Left renal cortex interstitium (tissue), 4 donors: Measurements from ENCODE around the gene POPDC3. TPM values are rescaled to one million over a fixed set of nuclear protein-coding genes. Genes with fewer than 3 reads are reported as not detected.
A peak's percentile ranks its signal among the peaks of the same experiment; 100 is the strongest.
"Not testable (repeated sequence)": the region's sequence is repeated elsewhere in the genome, so short reads cannot be mapped to it uniquely, and the experiment has no call there.

ENCODE experiments used
- DNase-seq, 4 donors: peaks; one replicate each; pipeline ENCODE4 v3.0.0-alpha.2; 2013; ENCODE audit warnings: low read depth in 4 of 4, low spot score in 2 of 4, missing footprints in 1 of 4
- polyA plus RNA-seq, 4 donors: library from polyadenylated mRNA; unstranded; fragments of 120-200 nt; gene quantifications; one replicate each; pipeline ENCODE4 v1.2.1, GENCODE V29; 2013; ENCODE audit not compliant: insufficient read length in 4 of 4

Gene POPDC3, protein sequence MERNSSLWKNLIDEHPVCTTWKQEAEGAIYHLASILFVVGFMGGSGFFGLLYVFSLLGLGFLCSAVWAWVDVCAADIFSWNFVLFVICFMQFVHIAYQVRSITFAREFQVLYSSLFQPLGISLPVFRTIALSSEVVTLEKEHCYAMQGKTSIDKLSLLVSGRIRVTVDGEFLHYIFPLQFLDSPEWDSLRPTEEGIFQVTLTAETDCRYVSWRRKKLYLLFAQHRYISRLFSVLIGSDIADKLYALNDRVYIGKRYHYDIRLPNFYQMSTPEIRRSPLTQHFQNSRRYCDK
- under 1 TPM; 0.25 to 0.43 (median 0.31) TPM for polyA plus RNA-seq

GRCh38 chr6:105179244-105180065 is at the start of gene POPDC3:
Gene POPDC3 (minus strand): TSS chr6:105180014. CDS start chr6:105161909, 18,105 bp downstream.
- DNase-seq: peak in 1 of 4 donors; percentile 18

DNA sequence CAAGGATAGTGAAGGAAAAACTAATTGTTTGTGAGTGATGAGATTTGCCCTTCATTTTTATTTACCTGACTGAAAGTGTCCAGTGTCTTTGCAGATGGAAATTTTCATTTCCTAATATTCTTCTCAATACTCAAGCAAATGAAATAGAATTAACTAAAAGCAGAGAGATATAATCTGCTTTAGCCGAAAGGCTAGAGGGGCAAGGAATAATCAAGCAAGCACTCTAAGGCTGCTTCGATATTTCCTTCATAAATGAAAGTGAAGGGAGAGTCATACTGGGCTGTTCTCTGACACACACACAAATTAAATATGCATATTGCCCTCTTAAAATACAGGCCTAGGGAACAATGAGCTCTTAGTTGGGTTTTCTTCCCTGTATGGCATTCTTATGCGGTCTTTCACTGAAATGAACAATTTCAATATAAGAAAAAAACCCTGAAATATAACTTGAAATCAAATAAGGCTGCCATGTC is 47.5 kb upstream of the POPDC3 start:
- DNase-seq: no peak

GRCh38 chr6:105226598-105227294 is 46.9 kb upstream of the POPDC3 start:
- DNase-seq: no peak

GRCh38 chr6:105223242-105223641 is 43.4 kb upstream of the POPDC3 start:
- DNase-seq: no peak

GRCh38 chr6:105221219-105221618 is 41.4 kb upstream of the POPDC3 start:
- not testable (repeated sequence) for DNase-seq

DNA sequence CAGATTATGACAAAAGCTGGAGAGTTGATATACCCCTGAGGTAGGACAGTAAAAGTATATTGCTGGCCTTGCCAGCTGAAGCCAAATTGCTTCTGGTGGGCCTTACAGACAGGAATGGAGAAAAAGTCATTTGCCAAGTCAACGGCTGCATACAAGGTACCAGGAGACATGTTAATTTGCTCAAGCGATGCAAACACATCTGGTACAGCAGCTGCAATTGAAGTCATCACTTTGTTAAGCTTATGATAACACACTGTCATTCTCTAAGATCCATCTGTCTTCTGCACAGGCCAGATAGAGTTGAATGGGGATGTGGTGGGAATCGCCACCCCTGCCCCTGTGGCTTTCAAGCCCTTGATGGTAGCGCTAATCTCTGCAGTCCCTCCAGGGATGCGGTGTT is 40.4 kb upstream of the POPDC3 start:
- no peak for DNase-seq

DNA sequence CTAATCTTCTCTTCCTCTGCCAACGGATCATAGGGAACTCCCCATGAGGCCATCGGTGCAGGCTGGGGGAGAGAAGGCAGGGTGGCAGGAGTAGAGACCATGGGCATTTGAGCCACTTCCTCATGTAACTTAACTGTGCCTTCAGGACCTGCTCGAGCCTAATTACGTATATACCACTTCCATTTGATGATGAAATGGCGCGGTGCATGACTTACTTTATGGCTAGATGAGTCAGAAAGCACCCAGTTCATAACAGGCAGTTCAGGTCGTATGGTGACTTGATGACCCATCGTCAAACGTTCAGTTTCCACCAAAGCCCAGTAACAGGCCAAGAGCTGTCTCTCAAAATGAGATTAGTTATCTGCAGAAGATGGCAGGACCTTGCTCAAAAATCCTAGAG is 39.4 kb upstream of the POPDC3 start:
- DNase-seq: not testable (repeated sequence)

DNA sequence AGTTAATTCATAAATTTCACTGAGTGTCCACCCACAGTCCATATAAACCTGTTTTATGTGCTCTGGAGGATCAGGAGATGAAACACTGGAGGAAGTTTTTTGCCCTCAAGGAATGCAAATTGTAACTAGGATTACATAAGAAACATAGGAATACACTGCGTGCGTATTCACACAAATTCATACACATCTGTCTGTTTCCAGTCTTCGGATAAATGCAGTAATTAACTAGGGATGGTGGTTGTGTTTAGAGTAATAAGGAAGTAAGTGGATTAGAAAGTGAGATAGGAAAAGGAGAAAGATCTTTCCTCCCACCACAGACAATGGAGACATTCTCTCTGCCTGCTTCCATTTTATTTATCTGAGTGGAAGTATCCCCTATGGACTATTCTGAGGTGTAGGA is 35.7 kb upstream of the POPDC3 start:
- DNase-seq: no peak

DNA sequence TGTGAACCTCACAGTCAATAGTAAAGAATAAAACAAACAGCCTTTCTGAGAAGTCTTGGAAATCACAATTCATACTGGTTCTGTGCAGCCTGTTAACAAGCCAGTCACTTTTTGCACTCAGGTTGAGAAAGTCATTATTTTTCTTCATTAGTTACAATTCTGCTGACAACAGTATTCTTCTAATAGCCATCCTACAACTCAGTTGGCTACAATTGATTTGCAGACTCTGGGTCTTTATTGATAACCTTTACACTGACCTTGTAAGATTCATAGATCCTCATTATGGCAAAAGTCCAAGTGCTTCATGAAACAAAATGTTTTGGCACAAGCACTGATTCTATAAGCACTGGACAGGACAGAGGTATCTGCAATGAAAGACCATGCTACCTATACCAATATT is 34.9 kb upstream of the POPDC3 start:
- DNase-seq: no peak

DNA sequence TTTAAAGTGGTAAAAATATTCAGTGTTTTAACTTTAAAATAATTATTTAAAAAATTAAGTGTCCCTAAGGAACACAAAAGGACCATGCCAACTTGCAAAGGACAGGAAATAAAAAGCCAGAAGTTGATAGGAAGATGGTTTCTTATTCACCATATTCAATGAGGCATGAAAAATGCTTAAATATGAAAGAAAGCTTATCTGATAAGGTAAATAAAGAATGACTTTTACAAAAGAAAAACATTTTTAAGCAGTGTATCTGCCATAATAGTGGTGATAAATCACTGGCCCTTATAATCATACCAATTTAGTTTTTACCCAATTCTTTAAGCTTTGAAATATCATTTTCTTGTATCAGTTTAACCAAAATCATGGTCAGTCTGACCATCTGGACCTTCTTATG is 33.5 kb upstream of the POPDC3 start:
- no peak for DNase-seq

DNA sequence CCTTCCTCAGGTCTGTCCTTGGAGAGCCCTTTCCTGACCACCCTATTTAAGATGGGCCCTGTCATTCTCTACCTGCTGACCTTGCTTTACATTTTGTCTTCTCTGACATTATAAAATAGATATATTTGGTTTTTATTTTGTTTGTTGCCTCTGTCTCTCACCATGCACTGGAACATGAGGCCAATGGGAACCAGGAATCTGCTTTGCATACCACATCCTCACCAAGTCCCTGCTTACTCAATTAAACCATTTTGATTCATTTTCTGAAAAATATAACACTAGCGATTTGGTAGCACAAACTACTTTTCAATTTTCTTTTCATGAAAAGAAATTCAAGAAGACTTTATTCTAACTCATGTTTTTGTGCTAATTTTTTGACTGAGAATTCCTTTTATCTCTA is 32.8 kb upstream of the POPDC3 start:
- no peak for DNase-seq

- DNase-seq: no peak
Observed at GRCh38 chr6:105211831-105212230, 32.0 kb upstream of the POPDC3 start.

- DNase-seq: no peak
Observed at GRCh38 chr6:105210932-105211531, 31.2 kb upstream of the POPDC3 start.

GRCh38 chr6:105209950-105210706 is 30.3 kb upstream of the POPDC3 start:
- no peak for DNase-seq

- no peak for DNase-seq
Observed at GRCh38 chr6:105207524-105208269, 27.9 kb upstream of the POPDC3 start.

GRCh38 chr6:105204768-105205167 is 25.0 kb upstream of the POPDC3 start:
- DNase-seq: no peak

DNA sequence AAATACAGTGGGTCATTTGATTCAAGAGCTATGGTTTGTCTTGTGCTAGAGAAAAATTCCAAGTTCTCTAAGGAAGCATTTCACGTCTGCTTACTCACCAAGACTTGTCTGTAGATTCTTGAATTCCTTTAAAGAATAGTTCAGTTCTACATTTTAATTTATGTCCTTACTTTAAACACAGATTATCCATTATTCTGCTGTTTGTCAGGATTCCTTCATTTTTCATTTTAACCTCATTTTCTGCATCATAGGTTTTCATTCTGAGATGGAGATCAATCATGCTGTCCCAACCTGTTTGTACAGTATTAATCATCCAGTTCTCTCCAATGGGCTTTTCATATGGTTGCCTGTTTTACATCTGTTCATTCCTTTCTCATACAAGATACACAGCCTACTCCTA is 24.5 kb upstream of the POPDC3 start:
- DNase-seq: no peak

- DNase-seq: no peak
Observed at GRCh38 chr6:105202486-105202885, 22.7 kb upstream of the POPDC3 start.

DNA sequence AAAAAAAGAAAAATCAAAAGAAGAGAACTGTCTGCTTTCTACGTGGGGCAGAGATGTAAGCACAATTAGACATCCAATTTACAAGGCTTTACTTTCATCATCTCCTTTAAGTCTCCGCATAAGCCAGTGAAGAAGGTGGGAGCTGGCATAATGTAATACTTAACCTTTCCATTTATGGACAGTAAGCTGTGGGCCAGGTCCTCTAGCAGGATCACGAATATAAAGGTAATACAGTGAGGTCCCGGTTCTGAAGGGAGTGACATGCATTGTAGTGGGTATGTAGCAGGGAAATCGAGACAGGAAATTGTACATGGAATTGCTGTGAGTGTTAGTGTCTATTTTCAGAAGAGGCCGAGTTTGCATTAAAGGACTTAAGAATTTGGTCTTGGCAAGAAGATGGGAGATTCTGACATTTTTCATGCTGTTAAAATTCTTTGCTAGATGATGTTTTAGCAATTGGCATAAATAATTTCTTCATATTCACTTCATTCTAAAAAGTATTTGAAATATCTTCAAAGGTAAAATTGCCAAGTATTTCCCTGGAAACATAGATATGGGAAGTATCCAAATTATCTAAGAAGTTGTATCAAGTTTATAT is 20.4 kb upstream of the POPDC3 start:
- no peak for DNase-seq
